Esophagus (tissue), 2 donors: ENCODE results near the gene CCDC182. TPM values are rescaled to one million over a fixed set of nuclear protein-coding genes. Genes with fewer than 3 reads are reported as not detected.

Experiments used
- H3K27ac ChIP-seq, 2 donors: one replicate each; pipeline ENCODE4 v1.5.1; 2013; ENCODE audit warnings: low read depth in 2 of 2, mild to moderate bottlenecking in 2 of 2, inconsistent platforms in 1 of 2, low read length in 1 of 2, moderate library complexity in 1 of 2
- H3K27me3 ChIP-seq, 2 donors: one replicate each; pipeline ENCODE4 v1.6.1; 2013; ENCODE audit warnings: low read length in 2 of 2, control low read depth in 1 of 2, mild to moderate bottlenecking in 1 of 2; ENCODE audit not compliant: insufficient read depth in 2 of 2, control insufficient read depth in 1 of 2
- H3K36me3 ChIP-seq, 2 donors: one replicate each; pipeline ENCODE4 v1.6.1; 2013; ENCODE audit warnings: low read length in 1 of 2; ENCODE audit not compliant: control insufficient read depth in 2 of 2, insufficient read depth in 2 of 2
- H3K4me1 ChIP-seq, 2 donors: one replicate each; pipeline ENCODE4 v1.6.1; 2013; ENCODE audit warnings: low read length in 1 of 2; ENCODE audit not compliant: control insufficient read depth in 2 of 2, insufficient read depth in 2 of 2
- H3K4me3 ChIP-seq, 2 donors: one replicate each; pipeline ENCODE4 v1.5.1; 2013; ENCODE audit warnings: low read length in 2 of 2, mild to moderate bottlenecking in 2 of 2, low read depth in 1 of 2, moderate library complexity in 1 of 2
- H3K9me3 ChIP-seq, 2 donors: one replicate each; pipeline ENCODE4 v1.6.1; 2013; ENCODE audit warnings: mild to moderate bottlenecking in 2 of 2, low read depth in 1 of 2, low read length in 1 of 2, moderate library complexity in 1 of 2; ENCODE audit not compliant: control insufficient read depth in 2 of 2, insufficient read depth in 1 of 2
- WGBS, 2 donors: extraction: QIAGEN DNeasy Blood & Tissue Kit; methylation state at CpG; one replicate each; pipeline ENCODE4 v1.1.7; 2013; 5-methylcytosine and 5-hydroxymethylcytosine counted together
- polyA plus RNA-seq, 2 donors: library from polyadenylated mRNA; stranded (reverse); fragments of 200-250 nt; gene quantifications; one replicate each; pipeline ENCODE4 v1.2.3, GENCODE V29; 2013
- donor health status: healthy with polysubstance abuse.
- donor health status: Bipolar disorder and iron deficiency.

CCDC182 gene
- polyA plus RNA-seq, 2 donors: not detected

DNA sequence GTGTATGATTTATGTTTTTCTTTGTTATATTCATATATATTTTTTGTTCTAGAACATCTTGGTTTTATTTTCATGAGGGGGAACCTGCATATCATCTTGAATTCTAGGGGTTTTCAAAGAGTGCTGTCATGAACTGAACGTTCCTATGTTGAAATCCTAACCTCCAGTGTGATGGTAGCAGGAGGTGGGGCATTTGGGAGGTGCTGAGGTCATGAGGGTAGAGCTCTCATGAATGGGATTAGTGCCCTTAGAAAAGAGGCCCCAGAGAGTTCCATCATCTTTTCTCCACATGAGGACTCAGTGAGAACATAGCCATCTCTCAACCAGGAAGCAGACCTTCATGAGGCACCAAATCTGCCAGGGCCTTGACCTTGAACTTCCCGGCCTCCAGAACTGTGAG, 34.6 kb upstream of the CCDC182 start:
- Histone ChIP-seq H3K27me3 (no peaks in the 10 kb centered on the region), H3K27ac (no peak overlapping the region), H3K4me1 (peaks cover 3 to 4% of the 10 kb centered on the region in 2 donors), H3K4me3 (no peak overlapping the region), H3K9me3 (no peaks in the 10 kb centered on the region), H3K36me3 (no peaks in the 10 kb centered on the region)
- 70 to 72% methylated on average over 2 of the region's 2 CpGs for WGBS, 2 donors

DNA sequence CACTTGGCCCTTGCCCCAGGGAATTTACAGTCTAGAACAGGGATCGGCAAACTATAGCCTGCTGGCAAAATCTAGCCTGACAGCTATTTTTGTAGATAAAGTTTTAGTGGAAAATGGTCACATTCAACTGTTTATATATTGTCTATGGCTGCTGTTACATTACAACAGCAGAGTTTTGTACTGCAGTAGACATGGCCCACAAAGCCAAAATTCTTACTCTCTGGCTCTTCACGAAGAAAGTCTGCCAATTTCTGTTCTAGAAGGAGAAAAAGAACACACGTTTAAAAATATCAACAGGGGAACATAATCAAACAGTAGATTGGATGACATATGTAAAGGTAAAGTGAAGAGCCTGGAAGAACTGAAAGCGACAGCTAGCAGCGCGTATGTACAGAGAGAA, 33.2 kb upstream of the CCDC182 start:
- H3K27me3 ChIP-seq: no peaks in the 10 kb centered on the region
- no peak overlapping the region for H3K4me3 ChIP-seq
- no peak overlapping the region for H3K27ac ChIP-seq
- H3K9me3 ChIP-seq: no peaks in the 10 kb centered on the region
- H3K36me3 ChIP-seq: no peaks in the 10 kb centered on the region
- WGBS, 2 donors: 76 to 77% methylated on average over 6 of the region's 6 CpGs
- peaks cover 2 to 3% of the 10 kb centered on the region in 2 donors for H3K4me1 ChIP-seq

DNA sequence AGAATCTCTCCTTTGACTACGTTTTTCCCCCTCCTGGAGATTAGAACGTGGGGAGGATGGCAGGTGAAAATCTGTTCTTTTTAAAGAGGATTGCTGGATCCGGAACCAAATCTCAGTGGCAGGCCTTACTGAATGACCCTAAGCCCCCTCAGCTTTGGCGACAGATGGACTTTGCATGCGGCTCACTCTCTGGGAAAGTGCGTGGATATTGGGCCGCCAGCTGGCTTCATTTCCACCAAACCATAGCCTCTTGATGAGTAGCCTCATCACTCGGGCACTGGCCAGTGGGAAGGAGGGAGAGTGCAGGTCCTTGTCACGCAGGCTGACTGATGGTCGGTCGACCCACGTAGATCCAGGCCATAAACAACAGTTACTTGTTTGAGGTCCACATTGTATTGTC, 31.3 kb upstream of the CCDC182 start:
- Histone ChIP-seq H3K4me3 (no peak overlapping the region), H3K27me3 (no peaks in the 10 kb centered on the region), H3K9me3 (no peaks in the 10 kb centered on the region), H3K36me3 (no peaks in the 10 kb centered on the region), H3K27ac (no peak overlapping the region), H3K4me1 (no peaks in the 10 kb centered on the region)
- 90 to 91% methylated on average over 12 of the region's 12 CpGs for WGBS, 2 donors

DNA sequence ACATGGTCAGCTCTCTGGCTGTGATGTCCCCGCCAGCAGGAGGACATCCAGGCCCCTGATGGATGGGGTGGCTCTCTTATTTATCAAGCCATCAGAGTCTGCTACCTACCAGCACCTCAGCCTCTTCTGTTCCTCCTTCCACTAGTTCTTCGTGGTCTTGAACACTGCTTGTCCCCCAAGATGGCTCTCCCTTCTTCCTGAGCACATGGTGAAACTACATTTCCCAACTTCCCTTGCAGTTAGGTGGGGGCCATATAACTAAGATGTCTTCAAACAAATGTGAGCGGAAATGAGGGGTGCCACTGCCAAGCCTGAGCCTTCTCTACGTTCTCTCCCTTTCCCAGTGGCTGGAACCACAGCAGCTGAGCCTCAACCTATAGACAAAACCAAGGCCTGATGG, 29.8 kb upstream of the CCDC182 start:
- WGBS, 2 donors: 82 to 92% methylated on average over 4 of the region's 4 CpGs
- H3K4me3 ChIP-seq: no peak overlapping the region
- H3K36me3 ChIP-seq: no peaks in the 10 kb centered on the region
- H3K27me3 ChIP-seq: no peaks in the 10 kb centered on the region
- no peak overlapping the region for H3K27ac ChIP-seq
- H3K9me3 ChIP-seq: no peaks in the 10 kb centered on the region
- no peaks in the 10 kb centered on the region for H3K4me1 ChIP-seq

DNA sequence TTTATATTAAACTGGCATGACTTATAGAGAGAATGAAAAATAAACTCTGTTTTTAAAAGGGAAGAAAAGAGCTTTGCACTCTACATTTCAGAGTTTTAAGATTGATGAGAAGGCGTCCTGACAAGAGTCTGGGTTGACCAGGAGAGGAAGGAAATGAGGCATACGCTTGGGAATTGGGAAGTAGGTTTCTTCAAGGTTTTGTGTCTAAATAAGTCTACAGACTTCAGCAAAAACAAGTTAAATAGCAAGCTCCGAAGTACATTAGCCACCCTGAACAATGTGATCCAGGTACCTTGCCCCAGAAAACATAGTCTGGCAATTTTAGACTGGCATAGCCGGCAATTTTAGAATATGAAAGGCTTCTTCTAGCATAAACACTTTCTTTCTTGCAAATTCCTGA, 28.5 kb upstream of the CCDC182 start:
- H3K27ac ChIP-seq: no peak overlapping the region
- H3K9me3 ChIP-seq: no peaks in the 10 kb centered on the region
- peaks cover 0 to 3% of the 10 kb centered on the region in 2 donors for H3K27me3 ChIP-seq
- 61 to 71% methylated on average over 4 of the region's 4 CpGs for WGBS, 2 donors
- no peak overlapping the region for H3K4me3 ChIP-seq
- H3K4me1 ChIP-seq: no peaks in the 10 kb centered on the region
- H3K36me3 ChIP-seq: no peaks in the 10 kb centered on the region

DNA sequence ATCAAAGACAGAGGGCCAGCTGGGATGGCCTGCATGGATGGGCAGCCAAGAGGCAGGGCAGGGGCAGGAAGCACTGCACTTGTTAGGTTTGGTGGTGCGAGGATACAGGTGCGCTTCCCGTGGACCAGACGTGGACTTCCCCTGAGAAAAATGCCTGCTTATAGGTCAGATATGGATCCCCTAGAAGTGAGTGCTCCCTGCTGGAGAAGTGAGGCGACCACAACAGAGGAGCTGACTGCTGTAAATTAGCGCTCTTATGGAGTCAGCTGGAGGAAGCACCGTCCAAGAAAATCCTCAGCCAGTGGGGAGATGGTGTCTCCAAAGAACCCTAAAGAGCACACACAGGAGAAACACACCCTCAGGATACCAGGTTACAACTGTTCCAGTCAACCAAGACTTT, 27.7 kb upstream of the CCDC182 start:
- H3K4me3 ChIP-seq: no peak overlapping the region

DNA sequence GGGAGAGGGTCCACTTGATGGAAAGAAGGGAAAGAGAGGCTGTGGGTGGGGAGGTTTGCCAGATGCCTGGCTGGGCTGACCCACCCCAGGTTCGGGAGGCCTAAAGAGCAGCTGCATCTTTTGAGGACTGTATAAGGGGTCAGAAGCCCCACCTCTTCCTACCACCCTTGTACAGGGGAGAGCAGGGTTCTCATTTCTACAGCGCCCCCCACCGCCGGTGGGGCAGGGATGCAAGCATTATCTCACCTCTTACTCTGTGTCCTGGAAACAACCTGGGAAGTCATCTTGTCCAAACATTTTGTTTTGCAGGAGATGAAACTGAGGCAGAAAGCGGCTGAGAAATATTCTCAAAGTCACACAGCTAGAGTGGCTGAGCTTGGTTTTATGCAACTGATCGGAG, 22.5 kb upstream of the CCDC182 start:
- Histone ChIP-seq H3K9me3 (no peaks in the 10 kb centered on the region), H3K27me3 (peaks cover 0 to 3% of the 10 kb centered on the region in 2 donors), H3K4me1 (peaks cover 0 to 2% of the 10 kb centered on the region in 2 donors), H3K4me3 (no peak overlapping the region), H3K27ac (no peak overlapping the region), H3K36me3 (no peaks in the 10 kb centered on the region)
- WGBS, 2 donors: 67 to 75% methylated on average over 6 of the region's 6 CpGs

More for the DNA sequence above, 27.7 kb upstream of the CCDC182 start:
- no peak overlapping the region for H3K27ac ChIP-seq
- peaks cover 0 to 3% of the 10 kb centered on the region in 2 donors for H3K27me3 ChIP-seq
- WGBS, 2 donors: 72 to 86% methylated on average over 7 of the region's 7 CpGs
- H3K36me3 ChIP-seq: no peaks in the 10 kb centered on the region
- H3K4me1 ChIP-seq: no peaks in the 10 kb centered on the region
- H3K9me3 ChIP-seq: no peaks in the 10 kb centered on the region

DNA sequence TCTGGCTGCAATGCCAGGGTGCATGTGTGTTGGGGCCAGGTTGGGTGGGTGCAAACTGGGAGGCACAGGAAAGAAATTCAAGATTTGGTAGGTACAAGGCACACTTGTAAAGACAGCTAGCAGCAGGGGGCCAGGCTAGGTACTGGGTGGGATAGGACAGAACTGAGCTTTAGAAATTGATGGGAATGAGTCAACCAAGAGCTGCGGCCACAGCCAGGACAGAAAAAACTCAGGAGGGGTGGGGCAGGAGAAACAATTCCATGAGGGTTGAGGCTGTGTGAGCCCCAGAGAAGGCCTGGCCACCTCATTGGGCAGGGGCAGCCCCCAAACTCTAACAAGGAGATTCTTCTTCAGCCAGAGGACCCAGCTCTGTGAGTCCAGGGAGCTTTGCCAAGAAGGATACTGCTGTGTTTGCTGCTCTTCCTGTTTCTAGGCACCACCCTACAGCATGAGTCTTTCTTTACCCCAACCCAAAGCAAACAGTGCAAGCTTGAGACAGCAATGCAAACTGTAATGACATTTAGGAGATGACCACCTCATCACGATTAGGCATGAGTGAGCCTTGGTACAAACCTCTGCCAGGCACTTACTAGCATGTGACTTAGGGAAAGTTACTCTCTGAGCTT, 21.3 kb upstream of the CCDC182 start:
- H3K36me3 ChIP-seq: no peaks in the 10 kb centered on the region
- H3K4me3 ChIP-seq: no peak overlapping the region
- 68 to 71% methylated on average over 2 of the region's 2 CpGs for WGBS, 2 donors
- no peak overlapping the region for H3K27ac ChIP-seq
- H3K27me3 ChIP-seq: peaks cover 0 to 3% of the 10 kb centered on the region in 2 donors
- H3K4me1 ChIP-seq: peaks cover 0 to 2% of the 10 kb centered on the region in 2 donors
- no peaks in the 10 kb centered on the region for H3K9me3 ChIP-seq

DNA sequence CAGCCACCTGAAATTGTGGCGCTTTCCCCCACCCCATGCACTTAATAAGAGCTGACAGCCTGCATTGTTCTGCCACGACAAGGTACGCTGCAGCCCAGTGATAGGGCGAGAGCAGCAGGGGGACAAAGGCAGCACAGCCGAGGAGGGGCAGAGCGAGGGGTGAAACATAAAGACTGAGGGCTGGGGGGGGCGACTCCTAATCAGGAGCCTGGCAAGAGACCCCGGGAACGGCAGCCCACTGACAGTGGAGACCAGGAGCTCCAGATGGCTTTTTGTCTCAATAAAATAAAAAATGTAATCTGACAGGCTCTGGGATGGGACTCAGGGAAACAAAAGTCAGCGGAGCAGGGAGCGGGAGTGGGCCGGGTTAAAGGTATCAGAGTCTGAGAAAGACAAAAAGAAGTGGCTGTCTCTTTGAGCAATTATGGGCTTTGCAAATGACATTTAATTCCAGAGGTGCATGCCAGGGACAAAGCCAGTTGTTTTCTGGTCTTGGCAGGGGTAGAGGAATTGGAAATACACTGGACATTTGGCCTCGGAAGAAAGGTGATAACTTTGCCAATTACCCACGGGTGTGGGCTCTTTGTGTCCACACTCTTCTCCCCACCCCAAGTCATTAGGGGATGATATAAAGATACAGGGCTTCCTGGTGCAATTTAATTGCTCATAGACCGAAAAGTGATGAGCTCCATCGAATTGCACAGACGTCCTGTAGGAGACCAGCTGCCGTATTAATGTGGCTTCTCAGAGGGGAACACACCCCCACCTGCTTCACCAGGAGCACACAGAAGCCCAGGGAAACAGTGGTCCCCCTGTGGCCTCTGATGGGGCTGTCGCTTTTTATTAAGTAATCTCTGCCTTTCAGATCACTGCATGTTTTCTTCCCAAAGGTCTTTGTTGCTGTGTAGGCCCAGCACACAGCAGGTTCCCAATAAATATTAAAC, 17.6 kb upstream of the CCDC182 start:
- Histone ChIP-seq H3K27me3 (no peaks in the 10 kb centered on the region), H3K4me3 (no peak overlapping the region), H3K4me1 (peaks cover 0 to 2% of the 10 kb centered on the region in 2 donors), H3K27ac (no peak overlapping the region), H3K36me3 (no peaks in the 10 kb centered on the region), H3K9me3 (no peaks in the 10 kb centered on the region)
- WGBS, 2 donors: 64 to 68% methylated on average over 19 of the region's 19 CpGs
